ENCODE results near the gene BAZ1A. TPM values are rescaled to one million over a fixed set of nuclear protein-coding genes. Genes with fewer than 3 reads are reported as not detected.

The BAZ1A gene
- polyA plus RNA-seq, 1 donor from 2014 or later = 18.1 TPM

DNA sequence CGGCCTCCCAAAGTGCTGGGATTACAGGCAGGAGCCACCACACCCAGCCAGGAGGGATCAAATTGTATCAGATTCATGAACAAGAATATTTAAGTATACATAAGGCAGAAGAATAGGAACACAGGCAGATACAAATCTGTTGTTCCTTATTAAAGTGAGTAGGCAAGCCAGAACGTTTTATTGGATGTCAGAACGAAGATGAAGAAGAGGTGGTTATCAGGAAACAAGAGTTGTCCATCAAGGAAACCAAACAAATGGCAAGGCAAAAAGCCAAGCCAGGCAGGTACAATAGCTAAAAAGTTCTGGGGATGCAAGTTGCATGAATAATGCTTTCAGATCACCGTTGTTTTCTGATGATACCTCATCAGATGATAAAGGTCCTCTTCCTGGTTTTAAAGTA lies 31.1 kb upstream of the BAZ1A start:
- Histone ChIP-seq H3F3A (ENCODE audit: insufficient read depth, low read length, poor library complexity, severe bottlenecking) (no peaks in the 10 kb centered on the region), H3K9me3 (ENCODE audit: low read length) (no peaks in the 10 kb centered on the region), H3K27ac (ENCODE audit: low read length) (no peak overlapping the region), H4K20me1 (ENCODE audit: insufficient read depth) (no peaks in the 10 kb centered on the region), H3K4me3 (ENCODE audit: low read length) (no peak overlapping the region), H3K9me2 (ENCODE audit: insufficient read depth, low read length) (no peaks in the 10 kb centered on the region), H3K79me2 (replicated peaks; ENCODE audit: insufficient read depth, low read length) (no peaks in the 10 kb centered on the region), H2AFZ (ENCODE audit: low read depth, low read length) (no peak overlapping the region), H3K9ac (ENCODE audit: low read length) (no peak overlapping the region), H3K27me3 (ENCODE audit: insufficient read depth, low read depth, low read length) (no peaks in the 10 kb centered on the region), H3K36me3 (ENCODE audit: insufficient read depth, low read length) (no peaks in the 10 kb centered on the region), H3K4me2 (ENCODE audit: low read length) (no peak overlapping the region)
- no peak for TF ChIP-seq TAF1 (IDR thresholded peaks at IDR 0.05; ENCODE audit: low read depth)
- no peak for TF ChIP-seq POLR2AphosphoS5 (IDR thresholded peaks at IDR 0.05)
- no peak for TF ChIP-seq EP300 (conservative IDR thresholded peaks at IDR 0.05; ENCODE audit: poor library complexity, severe bottlenecking)
- TF ChIP-seq, protein P1, sequence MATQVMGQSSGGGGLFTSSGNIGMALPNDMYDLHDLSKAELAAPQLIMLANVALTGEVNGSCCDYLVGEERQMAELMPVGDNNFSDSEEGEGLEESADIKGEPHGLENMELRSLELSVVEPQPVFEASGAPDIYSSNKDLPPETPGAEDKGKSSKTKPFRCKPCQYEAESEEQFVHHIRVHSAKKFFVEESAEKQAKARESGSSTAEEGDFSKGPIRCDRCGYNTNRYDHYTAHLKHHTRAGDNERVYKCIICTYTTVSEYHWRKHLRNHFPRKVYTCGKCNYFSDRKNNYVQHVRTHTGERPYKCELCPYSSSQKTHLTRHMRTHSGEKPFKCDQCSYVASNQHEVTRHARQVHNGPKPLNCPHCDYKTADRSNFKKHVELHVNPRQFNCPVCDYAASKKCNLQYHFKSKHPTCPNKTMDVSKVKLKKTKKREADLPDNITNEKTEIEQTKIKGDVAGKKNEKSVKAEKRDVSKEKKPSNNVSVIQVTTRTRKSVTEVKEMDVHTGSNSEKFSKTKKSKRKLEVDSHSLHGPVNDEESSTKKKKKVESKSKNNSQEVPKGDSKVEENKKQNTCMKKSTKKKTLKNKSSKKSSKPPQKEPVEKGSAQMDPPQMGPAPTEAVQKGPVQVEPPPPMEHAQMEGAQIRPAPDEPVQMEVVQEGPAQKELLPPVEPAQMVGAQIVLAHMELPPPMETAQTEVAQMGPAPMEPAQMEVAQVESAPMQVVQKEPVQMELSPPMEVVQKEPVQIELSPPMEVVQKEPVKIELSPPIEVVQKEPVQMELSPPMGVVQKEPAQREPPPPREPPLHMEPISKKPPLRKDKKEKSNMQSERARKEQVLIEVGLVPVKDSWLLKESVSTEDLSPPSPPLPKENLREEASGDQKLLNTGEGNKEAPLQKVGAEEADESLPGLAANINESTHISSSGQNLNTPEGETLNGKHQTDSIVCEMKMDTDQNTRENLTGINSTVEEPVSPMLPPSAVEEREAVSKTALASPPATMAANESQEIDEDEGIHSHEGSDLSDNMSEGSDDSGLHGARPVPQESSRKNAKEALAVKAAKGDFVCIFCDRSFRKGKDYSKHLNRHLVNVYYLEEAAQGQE (IDR thresholded peaks at IDR 0.05; ENCODE audit: borderline replicate concordance) = no peak
- TF ChIP-seq MXI1 (conservative IDR thresholded peaks at IDR 0.05; ENCODE audit: poor library complexity, severe bottlenecking) = no peak
- TF ChIP-seq, protein P2, sequence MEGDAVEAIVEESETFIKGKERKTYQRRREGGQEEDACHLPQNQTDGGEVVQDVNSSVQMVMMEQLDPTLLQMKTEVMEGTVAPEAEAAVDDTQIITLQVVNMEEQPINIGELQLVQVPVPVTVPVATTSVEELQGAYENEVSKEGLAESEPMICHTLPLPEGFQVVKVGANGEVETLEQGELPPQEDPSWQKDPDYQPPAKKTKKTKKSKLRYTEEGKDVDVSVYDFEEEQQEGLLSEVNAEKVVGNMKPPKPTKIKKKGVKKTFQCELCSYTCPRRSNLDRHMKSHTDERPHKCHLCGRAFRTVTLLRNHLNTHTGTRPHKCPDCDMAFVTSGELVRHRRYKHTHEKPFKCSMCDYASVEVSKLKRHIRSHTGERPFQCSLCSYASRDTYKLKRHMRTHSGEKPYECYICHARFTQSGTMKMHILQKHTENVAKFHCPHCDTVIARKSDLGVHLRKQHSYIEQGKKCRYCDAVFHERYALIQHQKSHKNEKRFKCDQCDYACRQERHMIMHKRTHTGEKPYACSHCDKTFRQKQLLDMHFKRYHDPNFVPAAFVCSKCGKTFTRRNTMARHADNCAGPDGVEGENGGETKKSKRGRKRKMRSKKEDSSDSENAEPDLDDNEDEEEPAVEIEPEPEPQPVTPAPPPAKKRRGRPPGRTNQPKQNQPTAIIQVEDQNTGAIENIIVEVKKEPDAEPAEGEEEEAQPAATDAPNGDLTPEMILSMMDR (IDR thresholded peaks at IDR 0.05; ENCODE audit: poor library complexity, severe bottlenecking) = no peak
- TF ChIP-seq EZH2 (IDR thresholded peaks at IDR 0.05; ENCODE audit: borderline replicate concordance, insufficient read depth, low read length, poor library complexity, severe bottlenecking) = no peak
- no peak for TF ChIP-seq RAD21 (conservative IDR thresholded peaks at IDR 0.05)
- TF ChIP-seq SMC3 (conservative IDR thresholded peaks at IDR 0.05; ENCODE audit: poor library complexity) = no peak

DNA sequence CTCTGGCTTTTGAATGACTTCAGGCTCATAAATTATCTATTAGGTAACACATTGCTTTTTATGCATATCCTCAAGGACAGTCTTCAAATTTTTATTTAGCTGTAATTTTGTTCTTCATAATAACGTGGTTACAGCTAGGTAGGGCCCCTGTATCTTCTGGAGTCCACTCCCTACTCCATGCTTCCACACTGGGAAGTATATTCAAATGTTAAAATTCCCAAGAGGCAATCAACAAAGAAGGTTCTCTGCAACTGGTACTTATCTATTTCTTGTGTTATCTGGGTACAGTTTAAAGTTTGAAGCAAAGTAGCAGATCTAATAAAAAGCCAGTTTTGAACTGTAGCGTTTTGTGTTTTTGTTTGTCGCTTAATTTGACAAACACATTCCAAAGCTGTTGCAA lies 20.1 kb upstream of the BAZ1A start:
- H3K27me3 ChIP-seq (ENCODE audit: insufficient read depth, low read depth, low read length) = no peaks in the 10 kb centered on the region
- no peaks in the 10 kb centered on the region for H3F3A ChIP-seq (ENCODE audit: insufficient read depth, low read length, poor library complexity, severe bottlenecking)
- no peak overlapping the region for H3K4me3 ChIP-seq (ENCODE audit: low read length)
- H3K9me3 ChIP-seq (ENCODE audit: low read length) = no peaks in the 10 kb centered on the region
- H3K4me2 ChIP-seq (ENCODE audit: low read length) = no peak overlapping the region
- no peak overlapping the region for H2AFZ ChIP-seq (ENCODE audit: low read depth, low read length)
- no peaks in the 10 kb centered on the region for H3K36me3 ChIP-seq (ENCODE audit: insufficient read depth, low read length)
- H3K27ac ChIP-seq (ENCODE audit: low read length) = no peak overlapping the region
- H3K9ac ChIP-seq (ENCODE audit: low read length) = no peak overlapping the region
- H3K79me2 ChIP-seq (replicated peaks; ENCODE audit: insufficient read depth, low read length) = no peaks in the 10 kb centered on the region
- no peak for TF ChIP-seq MXI1 (conservative IDR thresholded peaks at IDR 0.05; ENCODE audit: poor library complexity, severe bottlenecking)
- no peak for TF ChIP-seq EZH2 (IDR thresholded peaks at IDR 0.05; ENCODE audit: borderline replicate concordance, insufficient read depth, low read length, poor library complexity, severe bottlenecking)
- TF ChIP-seq EP300 (conservative IDR thresholded peaks at IDR 0.05; ENCODE audit: poor library complexity, severe bottlenecking) = no peak
- TF ChIP-seq SMC3 (conservative IDR thresholded peaks at IDR 0.05; ENCODE audit: poor library complexity) = no peak
- no peak for TF ChIP-seq RAD21 (conservative IDR thresholded peaks at IDR 0.05)
- no peak for TF ChIP-seq POLR2AphosphoS5 (IDR thresholded peaks at IDR 0.05)
- TF ChIP-seq TAF1 (IDR thresholded peaks at IDR 0.05; ENCODE audit: low read depth) = no peak
- TF ChIP-seq, protein P2 (IDR thresholded peaks at IDR 0.05; ENCODE audit: poor library complexity, severe bottlenecking) = no peak
- TF ChIP-seq, protein P1 (IDR thresholded peaks at IDR 0.05; ENCODE audit: borderline replicate concordance) = no peak
- H3K9me2 ChIP-seq (ENCODE audit: insufficient read depth, low read length) = no peaks in the 10 kb centered on the region
- no peaks in the 10 kb centered on the region for H4K20me1 ChIP-seq (ENCODE audit: insufficient read depth)
